PFSK-1 (cell line): ENCODE results near the gene TGM1.

Experiments
- POLR2AphosphoS5 ChIP-seq: IDR thresholded peaks from 2 replicates; pipeline ENCODE4 v1.6.1; 2012; ENCODE audit warnings: low read depth, mild to moderate bottlenecking, control low read depth, low read length, moderate library complexity
- SIN3A ChIP-seq: IDR thresholded peaks from 2 replicates; pipeline ENCODE4 v1.6.1; 2012; ENCODE audit warnings: mild to moderate bottlenecking, low read length, moderate library complexity, borderline replicate concordance; ENCODE audit not compliant: insufficient read depth
- TAF1 ChIP-seq: IDR thresholded peaks from 2 replicates; pipeline ENCODE4 v1.6.1; 2012; ENCODE audit warnings: low read length, control low read depth, borderline replicate concordance; ENCODE audit not compliant: insufficient read depth
- TF ChIP-seq, protein P1 (sequence below), 2 experiments: IDR thresholded peaks; 2 replicates each; pipeline versions ENCODE4 v1.6.1 to v1.8.0; 2011 to 2012; ENCODE audit warnings: low read depth in 2 of 2, low read length in 2 of 2, control low read depth in 1 of 2, inconsistent platforms in 1 of 2, mild to moderate bottlenecking in 1 of 2, moderate library complexity in 1 of 2; ENCODE audit not compliant: insufficient read depth in 1 of 2

GRCh38 chr14:24291446-24292117, 28.6 kb upstream of the TGM1 start:
- TF ChIP-seq, protein P1, sequence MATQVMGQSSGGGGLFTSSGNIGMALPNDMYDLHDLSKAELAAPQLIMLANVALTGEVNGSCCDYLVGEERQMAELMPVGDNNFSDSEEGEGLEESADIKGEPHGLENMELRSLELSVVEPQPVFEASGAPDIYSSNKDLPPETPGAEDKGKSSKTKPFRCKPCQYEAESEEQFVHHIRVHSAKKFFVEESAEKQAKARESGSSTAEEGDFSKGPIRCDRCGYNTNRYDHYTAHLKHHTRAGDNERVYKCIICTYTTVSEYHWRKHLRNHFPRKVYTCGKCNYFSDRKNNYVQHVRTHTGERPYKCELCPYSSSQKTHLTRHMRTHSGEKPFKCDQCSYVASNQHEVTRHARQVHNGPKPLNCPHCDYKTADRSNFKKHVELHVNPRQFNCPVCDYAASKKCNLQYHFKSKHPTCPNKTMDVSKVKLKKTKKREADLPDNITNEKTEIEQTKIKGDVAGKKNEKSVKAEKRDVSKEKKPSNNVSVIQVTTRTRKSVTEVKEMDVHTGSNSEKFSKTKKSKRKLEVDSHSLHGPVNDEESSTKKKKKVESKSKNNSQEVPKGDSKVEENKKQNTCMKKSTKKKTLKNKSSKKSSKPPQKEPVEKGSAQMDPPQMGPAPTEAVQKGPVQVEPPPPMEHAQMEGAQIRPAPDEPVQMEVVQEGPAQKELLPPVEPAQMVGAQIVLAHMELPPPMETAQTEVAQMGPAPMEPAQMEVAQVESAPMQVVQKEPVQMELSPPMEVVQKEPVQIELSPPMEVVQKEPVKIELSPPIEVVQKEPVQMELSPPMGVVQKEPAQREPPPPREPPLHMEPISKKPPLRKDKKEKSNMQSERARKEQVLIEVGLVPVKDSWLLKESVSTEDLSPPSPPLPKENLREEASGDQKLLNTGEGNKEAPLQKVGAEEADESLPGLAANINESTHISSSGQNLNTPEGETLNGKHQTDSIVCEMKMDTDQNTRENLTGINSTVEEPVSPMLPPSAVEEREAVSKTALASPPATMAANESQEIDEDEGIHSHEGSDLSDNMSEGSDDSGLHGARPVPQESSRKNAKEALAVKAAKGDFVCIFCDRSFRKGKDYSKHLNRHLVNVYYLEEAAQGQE (IDR thresholded peaks at IDR 0.05; ENCODE audit: insufficient read depth in 1 of 2, low read depth in 2 of 2, low read length in 2 of 2), result no peak
- TF ChIP-seq SIN3A (no peak), POLR2AphosphoS5 (no peak), TAF1 (no peak)
